ENCODE data around the gene KLHDC8A. TPM values are rescaled to one million over a fixed set of nuclear protein-coding genes. Genes with fewer than 3 reads are reported as not detected.
A peak's percentile ranks its signal among the peaks of the same experiment; 100 is the strongest.

Gene KLHDC8A
- total RNA-seq, 1 donor from 2014 or later: 1.3 TPM

DNA sequence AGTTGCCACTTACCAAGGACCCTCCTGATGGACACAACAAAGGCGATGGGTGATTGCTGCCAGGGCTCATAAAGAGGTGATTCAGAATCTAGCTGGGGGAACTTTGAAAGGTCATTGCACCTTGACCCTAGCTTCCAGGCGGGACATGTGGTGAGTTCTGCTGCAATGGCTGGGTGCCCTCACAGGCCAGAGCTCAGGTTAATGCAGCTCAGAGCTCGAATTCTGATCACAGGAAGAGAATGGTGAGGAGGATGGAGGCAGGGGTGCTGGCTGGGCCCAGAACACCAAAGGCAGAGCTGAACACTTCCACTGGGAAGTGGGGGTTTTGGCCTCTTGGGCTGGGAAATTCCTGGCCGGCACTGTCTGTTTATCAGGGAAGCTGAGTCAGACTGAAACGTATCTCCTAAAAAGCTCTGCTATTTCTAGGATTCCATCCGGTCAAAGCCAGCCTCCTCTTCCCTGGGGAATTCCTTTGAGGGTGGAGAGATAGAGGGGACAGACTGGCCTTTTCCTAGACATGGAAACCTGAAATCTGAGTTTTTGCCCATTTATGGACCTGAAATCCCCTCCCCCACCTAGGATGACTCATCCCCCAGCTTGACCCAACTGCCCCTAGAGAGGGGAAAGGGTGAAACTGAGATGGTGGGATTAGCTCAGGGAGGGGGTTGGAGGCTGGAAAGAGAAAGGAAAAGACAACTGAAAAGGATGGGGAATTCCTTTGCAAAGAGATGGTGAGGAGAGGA lies 62.4 kb downstream of the KLHDC8A start:
- DNase-seq: peak; percentile 28

DNA sequence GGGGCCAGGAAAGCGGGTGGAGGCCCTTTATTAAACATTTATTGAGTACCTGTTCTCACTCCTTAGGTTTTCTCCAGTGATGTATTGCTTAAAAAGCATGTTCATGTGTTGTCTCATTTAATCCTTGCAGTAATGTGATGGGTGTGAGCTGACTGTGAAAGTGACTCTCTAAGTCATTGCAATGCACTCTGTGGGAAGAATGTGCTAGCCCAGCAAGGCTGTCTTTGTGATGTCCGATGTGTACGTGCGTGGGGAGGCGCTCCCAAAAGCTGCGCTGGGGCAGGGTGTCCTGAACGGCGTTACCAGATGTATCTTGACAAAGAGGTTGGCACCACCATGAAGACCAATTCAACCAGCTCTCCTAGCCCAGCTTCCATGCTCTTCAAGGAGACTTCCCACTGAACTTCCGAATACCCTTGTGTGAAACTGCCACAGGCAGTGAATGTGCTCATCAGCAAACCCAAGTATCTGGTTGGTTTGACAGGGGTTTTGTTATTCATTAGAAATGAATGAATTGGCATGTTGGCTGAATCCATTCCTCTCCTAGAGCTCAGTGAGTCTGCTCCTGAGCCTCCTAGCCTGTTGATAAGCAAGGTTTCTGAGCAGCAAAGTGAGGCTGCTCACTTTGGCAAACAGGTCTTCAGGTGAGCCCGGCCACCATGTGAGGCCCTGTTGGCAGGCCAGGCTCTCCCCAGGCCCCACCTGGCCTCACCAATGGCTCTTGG lies 63.2 kb downstream of the KLHDC8A start:
- DNase-seq: no peak

DNA sequence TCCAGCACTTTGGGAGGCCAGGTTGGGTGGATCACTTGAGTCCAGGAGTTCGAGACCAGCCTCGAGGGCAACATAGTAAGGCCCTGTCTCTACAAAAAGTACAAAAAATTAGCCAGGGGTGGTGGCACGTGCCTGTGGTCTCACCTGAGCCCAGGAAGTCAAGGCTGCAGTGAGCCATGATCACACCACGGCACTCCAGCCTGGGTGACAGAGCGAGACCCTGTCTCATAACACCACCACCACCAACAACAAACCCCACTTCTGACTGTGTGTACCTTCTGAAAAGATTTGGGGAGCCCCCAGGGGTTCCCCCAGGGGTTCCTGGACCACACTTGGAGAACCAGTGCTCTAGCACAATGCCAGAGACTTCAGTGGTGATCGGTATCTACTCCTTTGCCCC lies 65.1 kb downstream of the KLHDC8A start:
- DNase-seq: no peak

DNA sequence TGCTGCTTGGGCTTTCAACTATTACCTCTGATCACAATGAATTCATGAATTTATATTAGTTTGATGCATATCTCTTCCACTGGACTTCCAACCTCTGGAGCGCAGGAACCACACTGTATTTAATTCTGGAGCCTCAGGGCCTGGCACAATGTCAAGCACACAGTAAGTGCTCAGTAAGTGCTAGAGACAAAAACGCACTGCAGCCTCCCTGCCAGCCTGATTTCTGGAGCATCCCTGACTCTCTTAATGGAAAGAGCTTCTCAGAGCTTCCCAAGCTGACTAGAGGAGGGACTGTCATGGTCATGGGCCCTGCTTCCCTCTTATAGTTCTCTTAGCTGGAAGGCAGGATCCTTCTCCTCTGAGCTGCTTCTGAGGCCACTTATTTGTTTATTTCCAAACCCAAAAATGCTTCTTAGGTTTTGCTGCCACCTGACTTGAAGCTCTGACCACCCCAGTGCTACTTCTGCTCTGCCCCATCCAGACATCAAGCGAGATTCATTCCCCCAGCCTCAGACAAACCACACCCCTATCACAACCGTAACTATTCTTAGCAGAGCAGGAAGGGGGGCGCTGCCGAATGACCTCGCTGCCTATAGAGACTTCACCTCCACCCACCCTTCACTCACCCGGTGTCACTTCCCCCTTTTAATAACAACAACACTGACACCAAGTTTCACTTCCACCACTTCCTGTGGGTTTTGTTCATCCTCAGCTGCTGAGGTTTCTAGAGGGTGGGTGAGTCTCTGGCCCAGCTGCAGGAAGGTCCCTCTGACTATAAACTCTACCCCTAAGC lies 68.8 kb downstream of the KLHDC8A start:
- peak; percentile 41 for DNase-seq

DNA sequence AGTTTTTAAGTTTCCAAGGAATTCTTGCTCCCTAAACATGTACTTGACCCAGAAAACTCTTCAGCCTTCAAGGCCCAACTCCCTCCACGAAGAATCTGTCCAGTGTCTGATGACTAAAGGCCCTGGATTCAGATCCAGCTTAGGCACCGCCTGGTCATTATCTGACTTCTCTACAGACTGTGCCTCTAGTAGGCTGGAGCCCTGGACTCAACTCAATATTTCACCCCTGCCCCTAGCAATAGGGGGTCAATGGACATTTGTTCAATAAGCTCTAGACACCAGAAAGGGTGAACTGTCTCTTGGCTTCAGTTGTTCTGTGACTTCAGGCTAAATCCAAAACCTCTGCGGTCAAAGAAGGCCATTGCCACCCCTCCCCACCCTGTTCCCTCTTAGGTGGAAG lies 69.6 kb downstream of the KLHDC8A start:
- no peak for DNase-seq

DNA sequence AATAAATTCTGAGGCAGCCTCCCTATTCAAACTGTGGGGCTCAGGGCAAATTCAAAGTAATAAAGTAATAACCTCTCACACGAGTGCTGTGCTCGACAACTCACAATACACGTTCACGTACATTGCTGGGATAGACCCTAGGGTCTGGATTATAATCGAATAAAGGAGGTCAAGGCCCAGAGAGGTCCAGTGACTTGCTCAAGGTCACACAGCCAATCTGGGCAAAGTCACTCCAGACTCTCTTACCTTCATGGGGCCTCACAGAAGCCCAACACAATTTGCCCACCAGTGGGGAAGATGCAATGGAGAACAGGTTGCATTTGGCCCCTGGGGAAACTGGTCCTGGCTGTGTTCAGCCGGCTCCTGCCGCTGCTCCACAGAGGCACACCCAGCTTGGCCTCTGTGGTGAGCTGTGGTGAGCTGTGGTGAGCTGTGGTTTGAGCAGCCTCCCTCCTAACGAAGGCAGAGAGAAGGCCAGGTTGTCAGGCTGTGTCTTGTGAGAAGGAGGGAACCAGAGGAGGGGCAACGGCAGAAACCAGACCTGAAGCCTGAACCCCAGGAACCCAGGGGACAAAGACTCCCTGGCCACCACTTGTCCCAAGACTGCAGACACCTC lies 70.3 kb downstream of the KLHDC8A start:
- DNase-seq: no peak

Small RNA genes lying within 50 kb of the gene (small RNA-seq; reads per million reads assigned to genes)
- not detected for gene SNRPGP10 (ENCODE audit: low replicate concordance)

Other genes starting within 250 kb of the KLHDC8A start
- 14.0 TPM for gene RBBP5, start 234.9 kb downstream of the KLHDC8A start, total RNA-seq
- 13.4 TPM for gene DSTYK, start 145.2 kb downstream of the KLHDC8A start, total RNA-seq
- gene TMCC2, start 129.0 kb downstream of the KLHDC8A start, total RNA-seq: 16.5 TPM
- gene NUAK2, start 35.2 kb downstream of the KLHDC8A start, total RNA-seq: 2.0 TPM
- not detected for gene LEMD1, start 65.1 kb upstream of the KLHDC8A start, total RNA-seq
- gene BLACAT1, start 99.1 kb upstream of the KLHDC8A start, total RNA-seq: 0.20 TPM
- 4.2 TPM for gene CDK18, start 147.7 kb upstream of the KLHDC8A start, total RNA-seq